Activated CD8-positive, alpha-beta memory T cell treated with anti-CD3 and anti-CD28 coated beads for 4 hours (primary cell): ENCODE measurements around the gene PDCD6IP.
"Not testable (repeated sequence)": the region's sequence is repeated elsewhere in the genome, so short reads cannot be mapped to it uniquely, and the experiment has no call there.

ENCODE experiments used
- DNase-seq, 2 donors: peaks; one replicate each; pipeline ENCODE4 v3.0.0-alpha.2; 2020; ENCODE audit warnings: low read depth in 2 of 2

Gene PDCD6IP

DNA sequence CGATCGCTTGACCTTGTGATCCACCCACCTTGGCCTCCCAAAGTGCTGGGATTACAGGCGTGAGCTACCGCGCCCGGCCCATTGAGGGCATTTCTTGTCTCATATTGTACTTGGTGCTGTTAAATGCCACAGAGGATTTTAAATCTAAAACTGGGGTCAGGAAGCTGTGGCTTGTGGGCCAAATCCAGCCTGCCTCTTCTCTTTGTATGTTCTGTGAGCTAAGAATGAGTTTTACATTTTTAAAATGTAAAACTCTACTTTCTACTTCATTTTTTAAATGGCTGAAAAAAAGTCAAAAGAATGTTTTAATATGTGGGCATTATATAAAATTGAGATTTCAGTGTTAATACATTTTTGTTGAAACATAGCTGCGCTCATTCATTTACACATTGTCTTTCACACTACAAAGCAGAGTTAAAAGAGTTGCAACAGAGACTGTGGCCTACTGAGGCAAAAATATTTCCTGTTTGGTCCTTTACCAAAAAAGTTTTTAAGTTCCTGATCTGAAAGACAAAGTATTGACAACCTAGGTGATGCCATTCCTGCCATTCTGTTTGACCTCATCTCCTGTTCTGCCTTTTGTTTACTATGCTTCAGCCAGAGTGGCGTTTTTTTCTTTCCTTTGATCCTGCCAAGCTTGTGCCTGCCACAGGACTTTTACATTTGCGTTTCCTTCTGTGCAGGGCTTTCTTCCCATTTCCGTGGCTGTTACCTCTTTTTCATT, 50.4 kb downstream of the PDCD6IP start:
- no peak for DNase-seq

DNA sequence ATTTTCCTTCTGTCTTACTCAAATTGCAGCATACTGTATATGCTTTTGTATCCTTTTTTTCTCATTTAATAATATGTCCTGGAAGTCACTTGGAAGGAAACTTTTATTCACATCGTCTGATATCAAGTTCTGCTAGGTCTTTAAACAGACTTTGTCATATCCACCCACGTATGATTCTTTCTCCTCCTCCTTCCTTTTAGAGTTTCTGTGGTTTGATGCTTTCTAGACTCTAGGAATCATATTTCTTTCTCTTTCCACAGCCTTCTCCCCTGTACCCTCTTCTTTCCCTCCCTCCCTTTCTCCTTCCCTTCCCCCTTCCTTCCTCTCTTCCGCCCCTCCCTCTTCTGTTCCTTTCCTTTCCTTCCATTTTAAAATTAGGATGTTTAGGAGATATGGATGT, 52.2 kb downstream of the PDCD6IP start:
- not testable (repeated sequence) for DNase-seq

DNA sequence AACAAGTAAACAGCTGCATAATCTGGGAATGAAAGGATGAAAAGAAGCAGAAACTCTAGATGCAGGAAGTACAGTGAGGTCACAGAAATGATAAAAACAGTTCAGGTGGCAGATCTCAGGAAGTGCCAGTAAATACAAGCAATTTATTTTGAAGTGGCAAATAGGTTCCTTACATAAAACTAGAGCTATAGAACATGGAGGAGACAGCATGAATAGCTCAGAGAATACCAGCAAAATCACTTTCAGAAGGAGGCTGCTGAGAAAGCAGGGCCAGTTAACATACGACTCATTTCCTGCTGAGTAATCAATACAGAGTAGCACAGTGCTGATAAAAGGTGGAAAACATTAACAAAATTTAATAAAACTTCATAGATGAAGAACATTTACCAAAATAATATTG, 57.0 kb downstream of the PDCD6IP start:
- not testable (repeated sequence) for DNase-seq

DNA sequence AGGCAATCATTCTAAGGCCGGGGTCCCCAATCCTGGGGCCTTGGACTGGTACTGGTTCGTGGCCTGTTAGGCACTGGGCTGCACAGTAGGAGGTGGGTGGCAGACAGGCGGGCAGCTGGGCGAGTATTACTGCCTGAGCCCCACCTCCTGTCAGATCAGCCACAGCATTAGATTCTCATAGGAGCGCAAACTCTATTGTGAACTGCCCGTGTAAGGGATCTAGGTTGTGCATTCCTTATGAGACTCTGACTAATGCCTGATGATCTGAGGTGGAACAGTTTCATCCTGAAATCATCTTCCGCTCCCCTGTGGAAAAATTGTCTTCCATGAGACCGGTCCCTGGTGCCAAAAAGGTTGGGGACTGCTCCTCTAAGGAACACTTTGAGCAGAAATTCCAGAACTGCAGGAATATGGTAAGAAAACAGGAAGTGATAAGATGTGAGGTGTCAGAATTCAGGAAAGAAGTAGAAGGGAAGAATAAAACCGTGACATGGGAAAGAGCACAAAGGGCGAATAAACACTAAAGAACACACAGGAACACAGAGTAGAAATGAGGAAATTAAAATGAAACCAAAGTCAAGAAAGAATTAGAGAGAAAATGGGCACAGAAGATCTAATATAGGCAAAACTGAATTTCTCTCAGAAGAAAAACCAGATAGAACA, 57.6 kb downstream of the PDCD6IP start:
- no peak for DNase-seq

DNA sequence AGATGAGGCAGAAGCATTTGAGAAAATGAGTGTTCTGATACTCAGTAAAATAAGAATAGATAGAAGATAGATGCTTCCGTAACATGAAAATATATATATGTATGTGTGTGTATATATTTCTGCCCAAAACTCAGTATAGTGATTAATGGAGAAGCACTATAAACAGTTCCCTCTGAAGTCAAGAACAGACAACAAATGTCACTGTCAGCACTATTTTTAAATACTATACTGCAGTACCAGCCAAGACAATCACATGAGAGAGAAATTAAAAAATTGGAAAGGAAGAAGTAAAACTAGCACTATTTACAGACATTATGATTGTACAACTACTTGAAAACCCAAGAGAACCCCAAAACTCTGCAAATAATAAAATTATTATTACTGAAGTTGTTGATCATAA, 59.3 kb downstream of the PDCD6IP start:
- DNase-seq = not testable (repeated sequence)

DNA sequence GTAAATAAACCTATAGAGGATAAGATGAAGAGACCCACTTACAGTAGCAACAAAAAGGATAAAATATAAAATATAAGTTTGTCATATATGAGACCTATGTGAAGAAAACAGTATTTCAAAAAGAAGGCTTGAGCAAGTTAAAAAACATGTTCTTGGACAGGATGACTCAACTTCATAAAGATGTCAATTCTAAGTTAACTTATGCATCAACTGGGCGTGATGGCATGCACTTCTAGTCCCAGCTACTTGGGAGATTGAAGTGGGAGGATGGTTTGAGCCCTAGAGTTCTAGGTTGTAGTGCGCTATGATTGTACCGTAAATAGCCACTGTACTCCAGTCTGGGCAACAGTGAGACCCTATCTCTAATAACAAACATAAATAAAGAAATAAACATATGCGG, 59.7 kb downstream of the PDCD6IP start:
- no peak for DNase-seq

DNA sequence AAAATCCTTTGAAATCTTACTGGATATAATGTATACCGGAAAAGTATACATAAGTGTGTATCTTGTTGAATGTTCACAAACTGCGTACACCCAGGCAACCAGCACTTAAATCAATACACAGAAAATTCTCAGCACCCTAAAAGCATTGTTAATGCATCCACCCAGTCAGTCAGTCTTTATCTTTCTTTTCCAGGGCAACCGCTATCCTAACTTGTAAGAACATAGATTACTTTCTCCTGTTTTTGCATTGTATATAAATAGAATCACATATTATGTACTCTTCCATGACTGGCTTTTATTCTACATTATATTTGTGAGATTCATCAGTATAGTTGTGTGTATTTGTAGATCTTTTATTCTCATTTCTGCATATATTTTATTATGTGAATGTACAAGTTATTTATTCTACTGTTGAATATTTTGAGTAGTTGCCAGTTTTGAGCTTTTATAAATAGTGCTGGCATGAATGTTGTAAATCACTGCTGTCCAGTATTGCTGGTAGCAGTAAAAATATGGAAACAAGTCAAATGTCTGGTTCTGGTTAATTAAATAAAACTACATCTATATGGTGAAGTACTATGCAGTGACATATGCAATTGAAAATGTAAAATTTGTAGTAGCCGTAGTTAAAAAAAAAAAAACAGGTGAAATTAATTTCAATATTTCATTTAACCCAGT, 62.1 kb downstream of the PDCD6IP start:
- no peak for DNase-seq

DNA sequence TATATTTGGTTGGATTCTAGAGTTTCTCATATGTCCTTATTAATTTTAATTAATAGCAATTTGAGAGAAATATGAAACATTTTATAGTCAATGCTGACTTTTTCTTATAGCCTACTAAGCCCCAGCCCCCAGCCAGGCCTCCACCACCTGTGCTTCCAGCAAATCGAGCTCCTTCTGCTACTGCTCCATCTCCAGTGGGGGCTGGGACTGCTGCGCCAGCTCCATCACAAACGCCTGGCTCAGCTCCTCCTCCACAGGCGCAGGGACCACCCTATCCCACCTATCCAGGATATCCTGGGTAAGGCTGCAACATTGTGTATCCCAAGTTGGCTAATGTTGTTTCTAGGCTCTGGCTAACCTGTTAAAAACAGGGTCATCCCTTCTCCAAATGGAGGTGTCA, 66.7 kb downstream of the PDCD6IP start:
- DNase-seq = no peak

DNA sequence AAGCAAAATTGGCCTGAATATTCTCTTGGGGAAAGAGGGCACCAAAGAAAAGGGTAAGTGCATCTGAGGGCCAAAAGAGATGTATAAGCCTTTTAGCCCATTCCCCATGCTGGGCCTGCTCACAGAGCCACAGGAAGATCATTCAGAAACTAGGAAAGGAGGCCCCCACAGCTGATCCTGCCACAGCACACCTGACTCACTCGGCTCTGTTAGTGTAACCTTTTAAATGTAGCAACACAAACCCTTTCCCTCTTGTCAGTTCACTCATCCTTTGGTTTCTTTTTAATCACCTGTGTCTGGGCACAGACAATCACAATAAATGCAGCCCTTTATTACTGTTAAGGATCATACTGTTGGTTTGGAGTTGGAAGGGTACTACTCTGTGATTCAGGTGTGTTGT, 69.9 kb downstream of the PDCD6IP start:
- DNase-seq = no peak

DNA sequence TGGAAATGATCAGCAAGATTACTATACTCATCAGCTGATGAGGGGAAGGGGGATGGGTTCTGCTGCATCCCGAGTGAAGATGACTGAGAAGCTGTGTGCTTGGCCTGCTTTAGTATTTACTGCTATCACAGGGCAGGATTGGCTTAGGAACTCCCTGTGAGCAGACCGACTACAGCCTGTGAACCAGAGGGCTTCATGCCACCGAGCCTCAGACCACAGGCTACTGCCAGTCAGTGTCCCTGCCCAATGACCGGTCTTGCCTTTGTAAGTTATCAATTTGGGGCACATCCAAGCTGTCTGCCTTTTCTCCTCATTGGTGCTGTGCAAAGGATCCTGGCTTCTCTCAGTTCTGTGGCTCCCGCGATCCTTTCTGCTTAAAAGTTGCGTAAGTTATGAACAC, 71.5 kb downstream of the PDCD6IP start:
- no peak for DNase-seq

DNA sequence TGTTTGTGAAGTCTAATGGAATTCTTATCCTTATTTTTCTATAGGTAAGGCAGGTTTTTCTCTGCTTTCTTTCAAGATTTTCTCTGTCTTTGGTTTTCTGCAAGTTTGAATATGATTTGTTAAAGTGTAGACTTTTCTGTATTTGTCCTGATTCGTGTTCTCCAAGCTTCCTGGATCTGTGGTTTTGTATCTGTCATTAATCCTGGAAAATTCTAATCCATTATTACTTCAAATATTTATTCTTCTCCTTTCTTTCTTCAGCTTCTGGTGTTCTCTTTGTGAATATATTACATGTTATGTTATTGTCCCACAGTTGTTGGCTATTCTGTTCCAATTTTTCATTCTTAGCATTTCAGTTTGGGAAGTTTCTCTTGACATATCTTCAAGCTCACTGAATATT, 76.4 kb downstream of the PDCD6IP start:
- DNase-seq = no peak

DNA sequence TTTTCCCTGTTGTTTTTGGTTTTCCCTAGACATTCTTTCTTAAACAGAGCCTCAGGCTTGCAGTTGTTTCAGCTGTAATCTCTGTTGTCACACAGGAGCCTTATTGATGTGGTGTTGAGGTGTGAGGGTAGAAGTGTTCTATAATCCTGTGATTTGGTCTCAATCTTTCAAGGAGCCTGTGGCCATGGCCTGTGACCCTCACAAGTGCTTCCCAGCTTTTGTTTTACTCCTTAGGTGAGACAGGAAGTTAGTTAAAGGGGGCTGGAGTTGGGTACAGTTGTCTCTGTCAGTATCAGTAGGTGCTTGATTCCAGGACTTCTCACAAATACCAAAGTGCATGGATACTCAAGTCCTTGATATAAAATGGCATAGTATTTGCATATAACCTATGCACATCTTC, 77.2 kb downstream of the PDCD6IP start:
- no peak for DNase-seq

DNA sequence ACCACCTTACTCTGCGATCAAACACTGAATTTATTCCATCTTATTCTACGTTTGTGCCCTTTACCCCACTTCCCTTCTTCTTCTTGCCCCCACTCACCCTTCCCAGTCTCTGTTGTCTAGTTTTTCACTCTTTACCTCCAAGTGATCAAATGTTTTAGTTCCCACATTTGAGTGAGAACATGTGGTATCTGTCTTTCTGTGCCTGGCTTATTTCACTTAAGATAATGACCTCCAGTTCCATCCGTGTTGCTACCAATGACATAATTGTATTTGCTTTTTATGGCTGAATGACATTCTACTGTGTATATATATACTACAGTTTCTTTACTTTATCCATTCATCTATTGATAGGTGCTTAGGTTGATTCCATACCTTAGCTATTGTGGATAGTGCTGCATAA, 78.8 kb downstream of the PDCD6IP start:
- DNase-seq = no peak

DNA sequence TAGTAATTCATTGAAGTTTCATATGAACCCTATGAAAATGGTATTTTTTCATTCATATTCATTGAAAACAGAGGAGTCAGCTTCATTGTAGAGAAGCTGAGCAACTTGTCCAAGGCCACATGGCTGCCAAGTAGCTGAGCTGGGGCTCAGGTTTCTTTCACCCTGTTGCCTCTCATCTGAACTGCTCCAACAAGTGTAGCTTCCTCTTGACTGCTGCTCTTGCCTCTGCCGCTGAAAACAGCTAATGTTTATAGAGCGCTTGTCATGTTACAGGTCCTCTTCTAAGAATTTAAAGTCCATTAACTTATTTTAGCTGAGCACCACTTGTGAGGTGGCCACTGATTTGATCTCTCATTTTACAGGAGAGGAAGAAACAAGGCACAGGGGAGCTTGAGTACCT, 81.1 kb downstream of the PDCD6IP start:
- DNase-seq = no peak

DNA sequence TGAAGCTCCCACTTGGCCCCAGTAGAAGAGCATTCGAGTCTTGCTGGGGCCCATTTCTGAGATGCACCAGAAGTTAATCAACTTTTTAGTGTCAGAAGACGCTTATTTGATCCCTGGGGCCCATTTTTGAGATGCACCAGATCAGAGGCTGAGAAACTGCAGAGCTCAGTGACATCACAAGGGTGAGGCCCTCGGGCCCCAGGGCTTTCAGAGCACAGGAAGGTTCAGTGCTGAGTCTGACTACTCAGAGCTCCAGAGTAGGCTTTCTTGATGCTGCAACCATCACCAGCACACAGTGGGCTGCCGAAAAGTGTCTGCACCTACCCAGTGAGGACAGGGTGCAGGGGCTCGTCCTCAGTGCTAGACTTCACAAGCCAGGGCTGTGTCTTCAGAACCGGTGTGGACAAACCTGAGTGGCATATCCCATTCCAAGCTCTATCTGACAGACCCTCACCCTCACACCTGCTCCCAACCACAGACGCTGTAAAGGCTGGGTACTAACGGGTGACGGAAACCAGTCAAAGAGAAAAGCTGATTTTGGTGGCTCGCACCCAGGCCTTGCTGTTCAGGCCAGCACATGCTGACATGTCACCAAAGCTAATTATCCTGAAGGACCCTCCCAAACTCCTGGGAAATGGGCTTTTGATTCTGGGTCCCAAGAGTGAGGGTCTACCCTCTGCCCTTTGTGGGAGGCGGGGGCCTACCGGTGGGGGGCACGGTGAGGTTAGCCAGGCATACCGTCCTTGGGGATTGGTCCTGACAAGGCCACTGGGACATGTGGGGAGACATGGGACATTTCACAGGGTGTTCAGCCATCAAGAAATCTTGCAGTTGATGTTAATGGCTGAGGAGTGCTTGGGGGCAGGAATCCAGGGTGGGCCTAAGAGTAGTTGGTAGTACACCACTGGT, 83.0 kb downstream of the PDCD6IP start:
- no peak for DNase-seq

DNA sequence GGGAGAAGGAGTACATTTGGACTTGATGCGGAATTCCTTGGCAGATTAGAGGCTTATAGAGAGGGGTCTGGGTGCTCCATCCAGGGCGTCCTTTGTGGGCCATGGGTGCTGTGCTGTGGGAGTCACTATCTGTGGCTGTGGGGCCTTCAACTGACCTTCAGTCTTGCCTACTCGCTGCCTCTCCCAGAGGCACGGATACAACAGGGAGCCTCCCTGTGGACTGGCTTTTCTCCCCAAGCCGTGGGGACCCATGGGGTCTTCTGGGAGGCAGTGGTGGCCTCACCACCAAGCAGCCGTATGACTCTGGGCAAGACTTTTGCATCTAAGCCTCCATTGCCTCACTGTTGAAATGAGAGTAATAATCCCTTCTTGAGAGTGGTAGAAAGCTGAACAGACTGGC, 83.9 kb downstream of the PDCD6IP start:
- DNase-seq = no peak

DNA sequence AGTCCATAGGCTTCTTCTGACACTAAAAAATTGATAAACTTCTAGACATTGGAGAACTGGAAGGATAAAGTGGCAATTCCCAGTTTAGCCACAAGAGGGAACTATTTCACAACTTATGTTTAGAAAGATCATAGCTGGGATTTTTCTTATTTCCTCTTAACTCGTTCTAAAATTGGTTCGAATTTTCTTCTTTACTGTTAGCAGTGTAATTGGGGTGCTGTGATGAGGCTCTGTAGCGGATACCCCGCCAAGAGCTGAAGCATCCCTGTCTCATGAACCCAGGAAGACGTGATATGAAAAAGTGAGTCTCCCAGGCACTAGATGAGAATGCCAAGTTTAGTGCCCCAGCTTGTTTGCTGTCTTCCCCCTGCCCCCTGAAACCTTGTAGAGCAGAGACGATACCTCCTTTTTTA, 85.1 kb downstream of the PDCD6IP start:
- DNase-seq = no peak

DNA sequence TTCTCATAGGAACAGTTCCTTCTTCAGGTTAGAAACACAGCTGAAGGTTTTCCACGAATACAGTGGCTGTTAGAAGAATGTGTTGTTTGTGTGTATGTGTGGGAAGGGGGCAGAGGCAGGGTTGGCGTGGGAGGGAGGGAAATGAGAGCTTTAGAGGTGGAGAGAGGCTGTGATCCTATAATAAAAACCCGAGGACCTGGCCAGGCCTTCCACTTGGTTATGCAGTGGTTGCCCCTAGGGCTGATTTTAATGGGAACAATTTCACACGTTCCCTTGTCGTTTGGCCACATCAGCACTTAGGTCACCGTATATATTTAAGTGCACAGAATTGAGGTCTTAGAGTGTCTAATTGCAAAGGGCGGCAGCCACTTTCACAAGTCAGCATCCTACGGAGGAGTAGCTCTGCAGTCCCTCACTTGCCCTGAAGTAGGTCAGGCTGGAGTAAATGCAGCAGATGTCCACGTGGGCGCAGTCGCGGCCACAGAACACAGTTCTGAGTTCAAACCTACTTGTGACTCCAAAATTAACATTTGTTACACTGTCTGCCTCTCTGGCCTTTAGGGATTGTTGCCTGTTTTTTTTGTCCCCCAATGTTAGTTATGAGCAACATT, 85.6 kb downstream of the PDCD6IP start:
- no peak for DNase-seq

DNA sequence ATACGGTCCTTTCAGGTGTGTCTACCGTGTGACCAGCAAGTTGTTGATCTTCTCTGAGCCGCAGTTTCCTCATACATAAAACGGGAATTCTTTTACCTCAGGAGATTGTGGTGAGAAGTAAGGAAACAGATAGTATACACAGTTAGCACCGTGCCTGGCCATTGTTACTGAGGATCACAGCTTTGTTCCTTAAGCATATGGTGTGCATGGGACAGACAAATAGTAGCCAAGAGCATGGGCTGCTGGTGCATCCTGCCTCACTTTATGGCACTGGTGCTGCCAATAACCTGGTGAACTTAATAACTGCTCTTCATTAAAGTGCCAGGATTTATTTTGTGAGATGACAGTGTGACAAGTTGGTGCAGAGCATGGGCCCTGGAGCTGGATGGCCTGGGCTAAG, 86.3 kb downstream of the PDCD6IP start:
- DNase-seq = no peak

DNA sequence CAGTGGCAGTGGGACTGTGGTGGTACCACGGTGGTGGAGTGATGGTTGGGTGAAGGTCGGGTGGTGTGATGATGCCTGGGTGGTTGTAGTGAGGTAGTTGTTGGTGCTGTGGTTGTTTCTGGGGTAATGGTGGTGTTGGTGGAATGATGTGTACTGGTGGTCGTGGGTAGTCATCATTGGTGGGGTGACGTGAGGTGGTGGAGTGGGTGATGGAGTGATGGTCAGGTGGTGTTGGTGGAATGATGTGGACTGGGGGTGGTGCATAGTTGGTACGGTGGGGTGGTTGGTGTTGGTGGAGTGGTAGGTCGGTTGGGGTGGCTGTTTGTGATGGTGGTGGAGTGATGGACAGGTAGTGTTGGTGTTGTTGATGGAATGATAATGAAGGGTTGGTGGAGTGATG, 87.1 kb downstream of the PDCD6IP start:
- DNase-seq = no peak

DNA sequence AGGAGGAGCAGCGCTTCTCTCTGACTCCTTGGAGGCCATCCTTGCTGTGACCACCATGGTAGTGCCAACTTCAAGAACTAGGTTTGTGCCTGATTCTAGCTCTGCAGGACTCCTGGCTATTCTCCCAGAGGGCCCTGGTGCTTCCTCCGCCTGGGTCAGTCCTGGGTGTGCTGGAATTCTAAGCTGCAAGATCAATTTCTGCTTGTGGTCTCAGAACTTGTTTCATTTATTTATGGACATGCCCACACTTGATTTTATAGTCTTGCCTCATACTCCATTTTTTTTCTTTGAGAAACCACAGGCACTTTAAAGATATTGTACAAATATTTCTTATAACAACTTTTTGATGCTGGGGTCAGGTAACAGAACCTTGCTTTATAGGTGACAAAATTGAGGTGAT, 87.6 kb downstream of the PDCD6IP start:
- no peak for DNase-seq

DNA sequence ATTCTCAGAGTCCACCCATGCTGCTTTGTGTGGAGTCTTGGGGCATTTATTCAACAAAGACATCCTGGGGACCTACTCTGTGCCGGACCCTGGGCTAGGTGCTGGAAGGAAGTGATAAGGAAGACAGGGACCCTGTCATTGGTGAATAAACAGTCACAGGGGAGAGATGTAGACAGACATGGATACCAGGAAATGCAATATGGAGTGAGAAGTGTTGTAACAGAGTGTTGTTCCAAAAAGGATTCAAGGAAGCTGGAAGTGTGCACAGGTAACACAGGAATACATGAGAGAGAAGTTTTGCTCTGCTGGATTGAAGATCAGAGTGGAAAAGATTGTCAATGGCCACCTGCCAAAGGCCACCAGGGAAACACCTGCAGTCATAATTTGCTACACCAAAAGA, 89.0 kb downstream of the PDCD6IP start:
- DNase-seq = no peak
